Fibroblast of villous mesenchyme (primary cell): ENCODE measurements around the gene NANS. TPM values are rescaled to one million over a fixed set of nuclear protein-coding genes. Genes with fewer than 3 reads are reported as not detected.
"Not testable (repeated sequence)": the region's sequence is repeated elsewhere in the genome, so short reads cannot be mapped to it uniquely, and the experiment has no call there.

Source experiments
- DNase-seq: peaks from one replicate; pipeline ENCODE4 v3.0.0-alpha.2; 2010; ENCODE audit warnings: low read depth
- H3K4me3 ChIP-seq: 2 replicates; pipeline ENCODE4 v1.5.1; 2011; ENCODE audit warnings: low read depth, mild to moderate bottlenecking, low read length
- total RNA-seq: library from RNA; depleted of rRNA; stranded (reverse); fragments of >200 nt; gene quantifications from 2 replicates; pipeline ENCODE4 v1.2.3, GENCODE V29; 2012
- TF ChIP-seq, protein P1 (sequence below): IDR thresholded peaks from 2 replicates; pipeline ENCODE4 v1.5.1; 2012; ENCODE audit warnings: low read depth, mild to moderate bottlenecking, low read length; ENCODE audit not compliant: insufficient read depth

NANS gene
- total RNA-seq, 1 donor: 94.1 TPM

DNA sequence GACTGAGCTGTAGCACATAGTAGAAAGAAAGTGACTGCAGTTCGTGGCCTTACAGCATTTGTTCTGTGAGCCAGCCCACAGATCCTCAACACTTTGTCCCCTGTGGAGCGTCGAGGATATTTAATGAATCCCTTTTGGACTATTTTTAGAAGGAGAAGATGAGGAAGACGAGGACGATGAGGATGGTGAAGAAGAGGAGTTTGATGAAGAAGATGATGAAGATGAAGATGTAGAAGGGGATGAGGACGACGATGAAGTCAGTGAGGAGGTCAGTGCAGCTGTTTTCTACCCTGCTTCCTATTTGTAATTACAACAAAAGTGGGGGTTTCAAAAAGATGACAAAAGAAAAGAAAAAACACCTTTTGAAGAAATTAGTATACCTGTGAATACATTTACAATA lies 45.4 kb upstream of the NANS start:
- H3K4me3 ChIP-seq: no peak overlapping the region
- TF ChIP-seq, protein P1, sequence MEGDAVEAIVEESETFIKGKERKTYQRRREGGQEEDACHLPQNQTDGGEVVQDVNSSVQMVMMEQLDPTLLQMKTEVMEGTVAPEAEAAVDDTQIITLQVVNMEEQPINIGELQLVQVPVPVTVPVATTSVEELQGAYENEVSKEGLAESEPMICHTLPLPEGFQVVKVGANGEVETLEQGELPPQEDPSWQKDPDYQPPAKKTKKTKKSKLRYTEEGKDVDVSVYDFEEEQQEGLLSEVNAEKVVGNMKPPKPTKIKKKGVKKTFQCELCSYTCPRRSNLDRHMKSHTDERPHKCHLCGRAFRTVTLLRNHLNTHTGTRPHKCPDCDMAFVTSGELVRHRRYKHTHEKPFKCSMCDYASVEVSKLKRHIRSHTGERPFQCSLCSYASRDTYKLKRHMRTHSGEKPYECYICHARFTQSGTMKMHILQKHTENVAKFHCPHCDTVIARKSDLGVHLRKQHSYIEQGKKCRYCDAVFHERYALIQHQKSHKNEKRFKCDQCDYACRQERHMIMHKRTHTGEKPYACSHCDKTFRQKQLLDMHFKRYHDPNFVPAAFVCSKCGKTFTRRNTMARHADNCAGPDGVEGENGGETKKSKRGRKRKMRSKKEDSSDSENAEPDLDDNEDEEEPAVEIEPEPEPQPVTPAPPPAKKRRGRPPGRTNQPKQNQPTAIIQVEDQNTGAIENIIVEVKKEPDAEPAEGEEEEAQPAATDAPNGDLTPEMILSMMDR: no peak
- DNase-seq: no peak

DNA sequence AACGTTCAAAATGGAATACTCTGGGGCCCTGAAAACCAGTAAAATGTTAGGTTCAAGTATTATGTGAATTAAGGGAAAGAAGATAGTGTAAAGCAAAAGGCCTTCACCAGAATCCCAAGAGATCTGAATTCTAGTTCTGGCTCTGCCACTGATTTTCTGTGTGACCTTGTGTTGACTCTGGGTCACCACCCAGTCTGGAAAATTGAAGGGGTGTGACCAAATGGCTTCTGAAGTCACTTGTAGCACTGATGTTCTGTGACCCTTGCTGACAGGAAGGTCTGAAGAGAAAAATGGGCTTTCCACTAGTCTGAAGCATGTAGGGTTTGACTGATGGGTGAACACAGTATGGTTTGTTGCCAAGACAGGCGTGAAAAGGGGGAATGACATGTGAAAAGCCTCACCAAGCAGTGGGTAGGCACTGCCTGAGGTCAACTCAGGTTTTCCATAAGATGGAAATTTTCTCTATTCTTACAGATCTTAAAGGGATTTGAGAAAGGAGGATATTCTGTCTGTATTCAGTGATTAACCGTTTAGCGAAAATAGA lies 40.3 kb upstream of the NANS start:
- no peak for DNase-seq
- TF ChIP-seq, protein P1: no peak
- no peak overlapping the region for H3K4me3 ChIP-seq

DNA sequence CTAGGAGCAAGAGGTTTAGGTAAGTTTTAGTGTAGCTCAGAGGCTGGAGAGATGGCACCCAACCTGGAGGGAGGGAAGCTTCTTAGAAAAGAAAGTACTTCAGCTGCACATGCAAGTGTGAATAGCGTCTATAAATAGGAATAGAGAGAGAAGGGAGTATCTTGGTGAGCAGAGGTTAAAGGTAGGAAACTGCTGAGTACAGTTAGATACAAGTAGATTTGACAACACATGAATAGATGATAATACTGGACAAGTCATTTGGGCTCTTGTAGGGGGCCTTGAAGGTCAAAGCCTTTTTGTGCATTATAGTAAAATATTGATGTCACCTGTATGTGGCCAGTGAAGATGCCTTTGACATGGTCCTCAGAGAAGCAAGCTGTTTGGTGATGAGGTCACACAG lies 39.2 kb upstream of the NANS start:
- H3K4me3 ChIP-seq: no peak overlapping the region
- TF ChIP-seq, protein P1: no peak
- DNase-seq: no peak

DNA sequence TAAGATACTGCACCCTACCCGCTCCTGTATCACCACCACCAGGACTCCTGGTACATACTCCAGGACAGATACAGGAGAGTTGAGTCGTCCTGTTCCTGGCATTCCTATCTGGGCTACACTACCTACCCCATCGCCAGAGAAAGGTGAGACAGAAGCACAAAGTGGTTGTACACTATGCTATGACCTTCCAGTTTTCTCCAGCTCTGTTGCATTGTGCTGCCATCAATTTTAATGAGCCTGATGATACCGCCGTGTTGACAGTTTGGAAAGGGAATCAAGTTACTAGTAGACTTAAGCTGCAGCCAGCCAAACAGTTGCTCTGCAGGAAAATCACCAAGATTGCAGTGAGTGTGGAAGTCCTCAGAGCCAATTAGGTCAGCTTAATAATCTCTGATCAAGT lies 38.2 kb upstream of the NANS start:
- no peak overlapping the region for H3K4me3 ChIP-seq
- TF ChIP-seq, protein P1: no peak
- no peak for DNase-seq

DNA sequence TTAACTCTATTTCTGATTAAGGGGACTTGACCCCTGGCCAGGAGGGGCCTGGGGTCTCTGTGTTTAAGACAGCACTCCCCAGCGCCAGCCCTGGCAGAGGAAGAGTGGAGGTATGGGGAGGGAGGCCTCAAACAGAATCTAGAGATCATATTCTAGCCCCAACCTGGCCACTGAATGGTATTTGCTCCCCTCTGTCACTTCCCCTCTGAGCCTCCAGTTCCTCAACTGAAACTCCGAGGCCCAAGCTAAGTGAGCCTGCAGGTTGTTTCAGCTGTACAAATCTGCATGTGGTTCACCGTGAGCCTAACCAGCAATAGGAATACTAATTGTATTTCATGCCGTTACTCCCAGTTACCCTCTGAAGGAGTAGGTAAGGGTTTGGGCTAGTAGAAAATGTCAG lies 37.4 kb upstream of the NANS start:
- TF ChIP-seq, protein P1: no peak
- DNase-seq: no peak
- H3K4me3 ChIP-seq: no peak overlapping the region

DNA sequence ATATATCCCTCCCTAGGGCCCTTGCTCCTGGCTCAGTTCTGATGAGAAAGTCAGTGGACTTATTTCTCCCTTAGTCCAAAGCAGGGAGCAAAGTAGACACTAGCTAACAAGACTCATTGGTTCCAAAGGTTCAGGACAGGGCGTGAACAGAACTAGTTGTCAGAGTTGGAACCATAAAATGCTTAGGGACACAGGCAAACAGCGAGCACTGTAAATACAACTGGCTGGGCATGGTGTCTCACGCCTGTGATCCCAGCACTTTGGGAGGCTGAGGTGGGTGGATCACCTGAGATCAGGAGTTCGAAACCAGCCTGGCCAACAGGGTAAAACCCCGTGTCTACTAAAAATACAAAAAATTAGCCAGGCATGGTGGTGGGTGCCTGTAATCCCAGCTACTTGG lies 36.7 kb upstream of the NANS start:
- not testable (repeated sequence) for DNase-seq, H3K4me3 ChIP-seq

DNA sequence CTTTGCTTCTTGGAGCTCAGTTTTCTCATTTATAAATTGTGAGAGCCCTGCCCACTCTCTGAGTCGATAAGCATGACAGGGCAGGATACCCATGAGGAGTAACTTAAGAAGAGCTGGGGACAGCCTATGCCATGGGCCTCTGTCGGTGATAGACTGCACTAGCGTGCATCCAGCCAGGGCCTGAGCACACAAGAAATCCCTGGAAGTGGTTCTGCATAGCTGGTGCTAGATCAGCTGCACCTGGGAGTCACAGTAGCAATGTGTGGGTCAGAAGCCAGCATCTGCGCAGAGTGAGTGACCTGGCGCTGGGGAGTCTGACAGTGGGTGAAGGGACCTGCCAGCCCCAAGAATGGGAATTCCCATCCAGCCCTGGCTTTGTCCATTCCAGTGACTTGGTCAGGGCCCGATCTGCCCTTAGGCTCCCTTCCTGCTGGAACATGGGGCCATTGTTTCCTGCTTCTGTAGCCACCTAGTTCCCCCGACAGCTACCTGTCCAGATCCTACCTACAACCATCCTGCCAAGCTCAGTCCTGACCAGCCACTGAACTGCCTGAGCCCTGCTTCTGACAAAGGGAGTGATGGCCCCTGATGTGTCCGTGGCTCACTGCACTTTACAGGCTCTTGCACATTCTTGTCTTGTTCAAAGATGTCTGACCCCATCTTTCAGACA lies 35.9 kb upstream of the NANS start:
- H3K4me3 ChIP-seq: no peak overlapping the region
- no peak for DNase-seq
- TF ChIP-seq, protein P1: no peak
